Kasumi-1 (cell line): ENCODE data around the gene BABAM2.
"Not testable (repeated sequence)": the region's sequence is repeated elsewhere in the genome, so short reads cannot be mapped to it uniquely, and the experiment has no call there.

Experiments used
- DNase-seq, 2 experiments: peaks; one replicate each; lab custom pipeline; 2025; lab: John Stamatoyannopoulos, UW

BABAM2 gene

GRCh38 chr2:28330722-28331121 lies 440.2 kb downstream of the BABAM2 start:
- DNase-seq: not testable (repeated sequence)

- DNase-seq: not testable (repeated sequence)
Observed at GRCh38 chr2:28331797-28332196, 441.3 kb downstream of the BABAM2 start.

- no peak for DNase-seq
Observed at GRCh38 chr2:28332696-28333095, 442.2 kb downstream of the BABAM2 start.

- DNase-seq: peak in 1 of 2 experiments; percentile 9
Observed at GRCh38 chr2:28333606-28334526, 443.3 kb downstream of the BABAM2 start.

- DNase-seq: no peak
Observed at GRCh38 chr2:28334527-28334894, 444.0 kb downstream of the BABAM2 start.

- DNase-seq: not testable (repeated sequence)
Observed at GRCh38 chr2:28335265-28335664, 444.7 kb downstream of the BABAM2 start.

- DNase-seq: no peak
Observed at GRCh38 chr2:28335666-28336065, 445.1 kb downstream of the BABAM2 start.

GRCh38 chr2:28336264-28336980 lies 445.9 kb downstream of the BABAM2 start:
- no peak for DNase-seq

GRCh38 chr2:28336982-28337627 lies 446.6 kb downstream of the BABAM2 start:
- no peak for DNase-seq

- DNase-seq: no peak
Observed at GRCh38 chr2:28338046-28338817, 447.7 kb downstream of the BABAM2 start.

GRCh38 chr2:28338831-28339321 lies 448.3 kb downstream of the BABAM2 start:
- no peak for DNase-seq

GRCh38 chr2:28339516-28340175 lies 449.1 kb downstream of the BABAM2 start:
- no peak for DNase-seq

- DNase-seq: no peak
Observed at GRCh38 chr2:28340312-28341202, 450.0 kb downstream of the BABAM2 start.

GRCh38 chr2:28341208-28341891 lies 450.8 kb downstream of the BABAM2 start:
- DNase-seq: no peak

- DNase-seq: no peak
Observed at GRCh38 chr2:28342081-28342967, 451.8 kb downstream of the BABAM2 start.

- peak; percentile 42 to 47 for DNase-seq
Observed at GRCh38 chr2:28343184-28343942, 452.8 kb downstream of the BABAM2 start.

- no peak for DNase-seq
Observed at GRCh38 chr2:28343971-28344715, 453.6 kb downstream of the BABAM2 start.
